Fibroblast of lung (primary cell): ENCODE results near the gene RGS7.

Source experiments
- CTCF ChIP-seq, 2 donors: IDR thresholded peaks in 1 of 2; conservative IDR thresholded peaks in 1 of 2; 1 replicate in 1 of 2; 2 replicates in 1 of 2; pipeline ENCODE4 v1.5.1; 2011 to 2012; ENCODE audit warnings: low read length in 2 of 2, control low read depth in 1 of 2, inconsistent platforms in 1 of 2, low read depth in 1 of 2, mild to moderate bottlenecking in 1 of 2
- EZH2 ChIP-seq: IDR thresholded peaks from 2 replicates; pipeline ENCODE4 v1.5.1; 2012; ENCODE audit warnings: low read length, control low read depth, mild to moderate bottlenecking; ENCODE audit errors: missing control alignments

GRCh38 chr1:241129207-241129960, 227.6 kb downstream of the RGS7 start:
- TF ChIP-seq EZH2 (no peak), CTCF (conservative IDR thresholded peaks at IDR 0.05 in 1 of 2, IDR thresholded peaks at IDR 0.05 in 1 of 2; ENCODE audit: low read depth in 1 of 2, low read length in 2 of 2) (no peak)
